Measurements from ENCODE around the gene STAG1.
"Not testable (repeated sequence)": the region's sequence is repeated elsewhere in the genome, so short reads cannot be mapped to it uniquely, and the experiment has no call there.

Gene STAG1

DNA sequence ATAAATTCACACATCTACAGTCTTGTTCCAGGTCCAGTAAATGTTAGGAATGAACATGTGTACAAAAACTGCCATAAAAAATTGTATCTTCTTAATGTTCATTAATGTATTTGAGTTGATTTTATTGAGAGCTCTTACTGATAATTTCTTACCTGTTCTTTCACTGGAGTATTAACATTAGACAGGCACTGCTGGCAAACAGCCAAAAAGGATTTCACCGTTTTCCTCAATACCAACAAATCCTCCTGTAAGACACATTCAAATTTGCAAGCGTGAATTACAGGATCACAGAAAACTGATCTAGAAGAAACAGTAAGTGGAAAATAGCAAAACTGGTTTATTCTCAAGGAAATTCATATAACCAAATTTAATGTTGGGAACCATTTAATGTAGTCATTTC is 374.7 kb downstream of the STAG1 start:
- no peak for FAIRE-seq

DNA sequence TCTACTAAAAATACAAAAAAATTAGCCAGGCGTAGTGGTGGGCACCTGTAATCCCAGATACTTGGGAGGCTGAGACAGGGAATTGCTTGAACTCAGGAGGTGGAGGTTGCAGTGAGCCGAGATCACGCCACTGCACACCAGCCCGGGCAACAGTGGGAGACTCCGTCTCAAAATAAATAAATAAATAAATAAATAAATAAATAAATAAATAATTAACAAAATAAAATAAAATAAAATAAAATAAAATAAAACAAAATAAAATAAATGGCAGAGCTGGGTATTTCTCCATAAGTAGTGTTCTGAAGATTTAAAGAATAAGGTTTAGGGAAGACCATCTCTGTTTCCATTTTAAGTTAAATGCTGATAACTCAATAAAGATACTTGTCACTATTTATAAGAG is 376.4 kb downstream of the STAG1 start:
- not testable (repeated sequence) for FAIRE-seq

DNA sequence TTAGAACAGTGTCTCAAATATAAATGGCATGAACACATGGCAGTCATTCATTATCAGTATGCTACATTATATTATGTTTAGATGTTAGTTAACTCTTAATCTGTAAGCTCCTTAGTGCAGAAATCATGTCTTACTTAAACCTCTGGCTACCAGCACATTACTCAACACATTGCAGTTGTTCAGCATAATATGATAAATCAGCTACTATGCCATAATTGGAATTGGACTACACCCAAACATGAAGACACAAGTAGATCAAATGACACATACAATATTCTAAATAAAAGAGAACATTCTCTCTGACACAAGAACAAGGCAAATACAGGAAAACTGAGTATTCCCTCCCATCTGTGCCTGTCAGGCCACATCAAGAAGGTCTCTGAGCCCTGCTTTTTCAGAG is 385.9 kb downstream of the STAG1 start:
- no peak for FAIRE-seq

GRCh38 chr3:136353461-136353860 is 398.7 kb downstream of the STAG1 start:
- no peak for FAIRE-seq

GRCh38 chr3:136351905-136352304 is 400.3 kb downstream of the STAG1 start:
- no peak for FAIRE-seq

GRCh38 chr3:136351351-136351750 is 400.8 kb downstream of the STAG1 start:
- no peak for FAIRE-seq

- no peak for FAIRE-seq
These were observed 401.6 kb downstream of the STAG1 start for GRCh38 chr3:136350557-136350956.

DNA sequence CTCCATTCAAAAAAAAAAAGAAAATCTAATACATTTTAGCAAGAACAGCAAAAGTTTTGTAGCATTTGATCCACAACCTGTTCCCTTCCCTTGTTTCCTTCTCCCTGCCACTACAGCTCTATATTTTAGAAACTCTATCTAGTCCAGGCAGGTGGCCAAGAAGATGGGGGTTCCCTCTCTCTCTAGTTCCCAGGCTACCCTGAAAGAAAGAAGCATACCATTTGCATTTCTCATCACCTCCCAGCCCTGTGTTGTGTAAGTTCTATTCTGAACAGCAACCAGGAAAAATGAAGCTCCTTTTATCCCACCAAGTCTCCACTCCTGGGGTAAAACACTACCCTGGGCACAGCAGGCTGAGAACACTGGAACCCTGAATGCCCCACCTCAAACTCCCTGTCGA is 402.0 kb downstream of the STAG1 start:
- no peak for FAIRE-seq

DNA sequence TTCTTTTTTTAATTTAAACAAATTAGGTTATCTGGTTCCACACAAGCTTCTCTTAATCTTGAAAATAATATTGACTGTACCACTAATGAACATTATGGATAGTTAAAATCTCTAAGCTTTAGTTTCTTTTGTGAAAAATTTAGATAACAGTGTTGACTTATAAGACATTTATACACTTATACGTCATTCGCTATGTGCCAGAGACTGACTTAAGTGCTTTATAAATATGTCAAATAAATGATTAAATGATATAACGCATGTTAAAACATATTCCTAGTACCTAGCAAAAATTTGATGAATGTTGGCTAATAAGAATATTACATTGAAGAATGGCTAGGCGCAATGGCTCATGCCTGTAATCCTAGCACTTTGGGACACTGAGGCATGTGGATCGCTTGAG is 405.7 kb downstream of the STAG1 start:
- FAIRE-seq = no peak

- no peak for FAIRE-seq
These were observed 408.2 kb downstream of the STAG1 start for GRCh38 chr3:136343873-136344555.

DNA sequence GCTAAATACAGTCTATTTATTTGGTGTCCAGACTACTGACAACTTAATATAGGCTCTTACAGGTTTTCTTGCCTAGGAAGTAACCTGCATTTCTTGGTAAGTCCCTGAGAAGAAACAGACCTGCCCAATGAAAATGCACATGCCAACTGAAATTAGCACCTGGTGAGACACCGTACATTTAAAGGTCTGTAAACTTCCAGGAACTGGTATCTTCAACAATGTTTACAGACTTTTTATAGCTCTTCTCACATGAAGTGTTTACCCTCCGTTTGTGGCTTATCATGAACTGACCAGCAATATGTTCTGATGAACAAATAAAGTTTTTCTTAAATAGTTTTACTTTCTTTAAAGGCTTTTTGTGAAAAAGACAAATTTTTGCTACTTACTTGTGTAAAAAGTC is 408.7 kb downstream of the STAG1 start:
- FAIRE-seq = no peak

DNA sequence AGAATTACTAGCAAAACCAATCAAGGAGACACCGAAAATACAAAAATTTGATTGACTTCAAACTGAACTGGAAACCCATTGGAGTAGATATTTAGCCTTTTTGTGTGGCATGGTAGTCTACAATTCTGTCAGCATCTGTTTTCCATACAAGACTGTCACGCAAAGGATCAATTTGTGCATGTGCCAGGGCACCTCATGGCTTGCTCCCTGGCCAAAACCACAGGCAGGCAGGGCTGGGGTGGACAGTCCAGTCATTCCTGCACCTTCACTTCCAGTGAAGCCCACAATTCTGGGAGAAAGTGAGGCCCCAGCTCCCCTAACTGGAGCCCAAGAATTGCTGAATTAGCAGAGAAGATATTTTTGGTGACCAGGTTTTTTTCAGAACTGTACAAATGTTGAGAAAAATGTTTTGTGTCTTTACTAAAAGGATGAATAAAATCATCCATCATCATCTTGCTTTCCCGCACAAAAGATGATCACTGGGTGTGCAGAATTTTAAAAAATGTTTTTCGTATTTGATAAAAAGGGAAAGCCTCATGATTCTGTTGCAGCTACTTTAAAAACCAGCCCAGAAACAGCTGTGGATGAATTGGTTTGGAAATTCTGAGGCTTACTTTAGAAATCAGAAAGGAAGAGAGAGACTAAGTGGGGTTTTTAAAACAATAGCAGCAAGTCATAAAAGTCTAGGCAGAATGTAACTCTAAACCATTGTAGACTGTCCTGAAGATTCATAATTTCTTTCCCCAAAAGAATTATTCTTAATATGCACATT is 415.7 kb downstream of the STAG1 start:
- no peak for FAIRE-seq

DNA sequence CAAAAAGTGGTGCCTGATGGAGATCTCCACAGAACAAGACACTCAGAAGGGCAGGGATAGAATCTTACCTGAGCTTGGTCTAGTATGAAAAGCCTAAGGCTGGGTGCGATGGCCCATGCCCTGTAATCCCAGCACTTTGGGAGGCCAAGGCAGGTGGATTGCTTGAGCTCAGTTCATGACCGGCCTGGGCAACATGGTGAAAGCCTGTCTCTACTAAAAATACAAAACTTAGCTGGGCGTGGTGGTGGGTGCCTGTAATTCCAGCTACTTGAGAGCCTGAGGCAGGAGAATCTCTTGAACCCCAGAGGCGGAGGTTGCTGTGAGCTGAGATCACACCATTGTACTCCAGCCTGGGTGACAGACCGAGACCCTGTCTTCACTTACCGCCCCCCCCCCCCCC is 417.5 kb downstream of the STAG1 start:
- not testable (repeated sequence) for FAIRE-seq

GRCh38 chr3:136334209-136334608 is 418.0 kb downstream of the STAG1 start:
- FAIRE-seq = no peak

GRCh38 chr3:136332776-136333175 is 419.4 kb downstream of the STAG1 start:
- no peak for FAIRE-seq

DNA sequence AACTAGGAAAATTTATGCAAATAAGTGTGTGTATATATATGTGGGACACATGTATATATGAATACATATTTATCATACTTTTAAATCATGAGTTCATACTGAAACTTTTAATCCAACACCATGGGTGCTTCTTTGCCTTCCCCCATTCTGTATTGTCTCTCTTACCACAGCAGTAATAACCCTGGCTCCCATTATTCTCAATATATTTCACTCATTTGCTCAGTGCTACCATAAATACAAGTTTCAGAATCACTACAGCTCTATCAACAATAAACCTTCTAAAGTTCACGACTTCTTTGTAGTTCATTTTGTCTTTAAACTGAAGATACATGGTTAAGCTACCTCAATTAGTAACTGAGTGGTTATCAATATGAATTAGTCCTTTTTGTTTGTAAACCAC is 419.9 kb downstream of the STAG1 start:
- no peak for FAIRE-seq

DNA sequence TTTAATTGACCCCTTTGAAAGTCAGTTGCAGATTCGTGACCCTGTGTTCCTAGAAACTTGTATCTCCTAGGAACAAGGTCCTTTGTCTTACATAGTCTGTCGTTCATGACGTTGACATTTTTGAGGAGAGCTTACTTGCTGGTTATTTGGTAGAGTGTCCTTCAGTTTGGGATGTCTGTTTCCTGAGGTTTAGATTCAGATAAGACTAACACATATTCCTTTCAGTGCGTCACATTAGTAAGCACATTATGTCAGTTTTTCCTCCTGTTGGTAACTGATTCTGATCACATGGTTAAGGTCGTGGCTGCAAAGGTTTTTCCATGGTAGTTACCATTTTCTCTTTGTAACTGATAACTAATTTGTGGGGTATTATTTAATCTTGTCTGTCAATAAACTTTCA is 421.3 kb downstream of the STAG1 start:
- FAIRE-seq = no peak

- no peak for FAIRE-seq
These were observed 422.6 kb downstream of the STAG1 start for GRCh38 chr3:136329593-136329992.

DNA sequence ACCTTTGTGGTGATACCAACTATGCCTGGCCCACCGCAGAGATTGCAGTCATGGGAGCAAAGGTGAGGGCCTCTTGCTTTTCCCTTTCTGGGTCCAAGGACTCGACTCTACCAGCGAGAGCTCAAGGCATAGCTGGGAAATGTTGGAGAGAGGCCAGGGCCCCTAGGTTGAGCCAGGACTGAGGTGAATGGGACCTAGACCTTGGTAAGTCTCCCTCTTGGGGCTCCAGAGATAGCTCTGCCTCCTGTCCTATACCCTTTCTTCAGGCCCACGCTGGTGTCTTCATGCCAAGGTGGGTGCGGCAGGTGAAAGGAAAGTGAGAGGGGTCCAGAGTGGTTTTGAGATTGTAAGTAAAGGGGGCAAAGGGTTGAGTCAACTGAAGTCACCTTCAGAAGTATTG is 424.5 kb downstream of the STAG1 start:
- no peak for FAIRE-seq

DNA sequence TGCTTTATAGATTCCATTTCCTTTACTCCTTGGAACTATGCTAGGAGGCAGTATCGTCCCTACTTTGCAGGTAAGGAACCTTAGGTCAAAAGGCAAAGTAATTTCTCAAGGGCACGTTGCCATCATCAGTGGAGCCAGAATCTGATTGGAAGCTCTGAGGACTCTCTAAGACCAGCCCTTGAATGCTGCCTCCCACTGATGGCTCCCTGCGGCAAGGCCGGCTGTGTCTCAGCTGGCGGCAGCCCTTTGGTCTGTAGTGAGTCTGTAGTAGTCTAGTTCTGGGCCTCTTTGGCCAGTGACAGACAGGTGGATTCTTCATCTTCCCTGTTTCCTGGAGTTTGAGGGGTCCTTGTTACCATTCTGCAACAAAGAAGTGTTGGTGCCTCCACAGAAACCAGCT is 425.9 kb downstream of the STAG1 start:
- no peak for FAIRE-seq

GRCh38 chr3:136311968-136312367 is 440.2 kb downstream of the STAG1 start:
- no peak for FAIRE-seq

- no peak for FAIRE-seq
These were observed 440.9 kb downstream of the STAG1 start for GRCh38 chr3:136311261-136311660.

DNA sequence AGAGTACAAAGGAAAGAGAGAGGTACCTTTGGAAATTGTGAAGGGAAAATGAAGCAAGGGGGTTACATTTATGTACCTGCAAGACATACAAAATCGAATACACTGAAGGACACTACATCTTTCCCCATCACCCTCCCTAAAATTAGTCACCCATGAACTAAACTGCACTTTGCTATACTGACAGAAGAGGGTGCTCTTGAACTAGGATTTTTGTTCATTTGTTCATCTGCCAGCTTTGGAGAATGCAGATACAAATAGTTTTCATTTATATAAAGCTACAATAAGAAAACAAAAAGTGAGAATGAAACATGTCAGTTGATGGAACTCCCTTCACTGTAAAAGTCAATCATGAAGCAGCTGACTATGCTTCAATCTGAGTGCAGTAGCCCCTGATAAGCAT is 446.3 kb downstream of the STAG1 start:
- peak; percentile 23 for FAIRE-seq

DNA sequence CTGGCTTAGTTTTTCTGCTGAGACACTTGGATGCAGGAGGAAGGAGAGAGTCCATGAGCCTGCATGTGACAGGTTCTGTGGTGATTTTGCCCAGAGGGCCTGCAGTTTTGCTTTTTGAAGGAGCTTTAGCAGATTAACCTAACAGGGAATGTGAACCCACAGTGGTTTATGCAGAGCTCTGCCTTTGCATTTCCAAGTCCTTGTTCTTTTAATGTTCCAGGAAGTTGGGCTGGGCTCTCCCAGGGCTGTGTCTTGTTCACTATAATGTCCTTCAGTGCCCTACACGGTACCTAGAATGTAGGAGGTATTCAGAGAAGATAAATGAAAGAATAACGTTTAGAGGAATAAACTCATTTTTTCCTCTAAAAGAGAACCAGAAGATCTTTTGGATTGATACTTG is 451.7 kb downstream of the STAG1 start:
- FAIRE-seq = no peak

- FAIRE-seq = no peak
These were observed 454.4 kb downstream of the STAG1 start for GRCh38 chr3:136297826-136298225.
